Embryonic facial prominence (tissue), 1 donor: ENCODE results near the gene RASA3.

Experiments
- DNase-seq: peaks from one replicate; pipeline ENCODE4 v3.0.0-alpha.2; 2016; ENCODE audit errors: extremely low spot score

Gene RASA3

GRCh38 chr13:114067886-114068651 lies 64.4 kb downstream of the RASA3 start:
- no peak for DNase-seq

- DNase-seq = no peak
Observed at GRCh38 chr13:114067381-114067885, 65.0 kb downstream of the RASA3 start.

- no peak for DNase-seq
Observed at GRCh38 chr13:114066956-114067355, 65.5 kb downstream of the RASA3 start.

GRCh38 chr13:114065926-114066774 lies 66.3 kb downstream of the RASA3 start:
- no peak for DNase-seq

- DNase-seq = peak; percentile 84
Observed at GRCh38 chr13:114065141-114065925, 67.1 kb downstream of the RASA3 start.

- no peak for DNase-seq
Observed at GRCh38 chr13:114064450-114065140, 67.8 kb downstream of the RASA3 start.

GRCh38 chr13:114063545-114064449 lies 68.6 kb downstream of the RASA3 start:
- no peak for DNase-seq

GRCh38 chr13:114062754-114063153 lies 69.7 kb downstream of the RASA3 start:
- DNase-seq = no peak

- DNase-seq = no peak
Observed at GRCh38 chr13:114062341-114062740, 70.1 kb downstream of the RASA3 start.

- no peak for DNase-seq
Observed at GRCh38 chr13:114061744-114062143, 70.7 kb downstream of the RASA3 start.

GRCh38 chr13:114061047-114061446 lies 71.4 kb downstream of the RASA3 start:
- no peak for DNase-seq

- DNase-seq = no peak
Observed at GRCh38 chr13:114059946-114060860, 72.2 kb downstream of the RASA3 start.

GRCh38 chr13:114059428-114059827 lies 73.0 kb downstream of the RASA3 start:
- no peak for DNase-seq

GRCh38 chr13:114058051-114058867 lies 74.2 kb downstream of the RASA3 start:
- DNase-seq = no peak

- DNase-seq = no peak
Observed at GRCh38 chr13:114057166-114058050, 75.0 kb downstream of the RASA3 start.

- no peak for DNase-seq
Observed at GRCh38 chr13:114056205-114057013, 76.0 kb downstream of the RASA3 start.
